HEK293T (cell line): ENCODE measurements around the gene FAM107B.

Source experiments
- BHLHE40 ChIP-seq: fragments of 450-650 bp; IDR thresholded peaks from 2 replicates; pipeline ENCODE4 v1.6.1; 2016; ENCODE audit warnings: mild to moderate bottlenecking, moderate library complexity, borderline replicate concordance
- ELF4 ChIP-seq: fragments of 450-650 bp; IDR thresholded peaks from 2 replicates; pipeline ENCODE4 v1.6.1; 2017; ENCODE audit warnings: antibody characterized with exemption
- FOXA1 ChIP-seq: fragments of 450-650 bp; IDR thresholded peaks from 2 replicates; pipeline ENCODE4 v1.6.1; 2016; ENCODE audit warnings: mild to moderate bottlenecking
- FOXM1 ChIP-seq: fragments of 450-650 bp; IDR thresholded peaks from 2 replicates; pipeline ENCODE4 v1.6.1; 2017; ENCODE audit warnings: mild to moderate bottlenecking, borderline replicate concordance
- HDGF ChIP-seq: fragments of 450-650 bp; IDR thresholded peaks from 2 replicates; pipeline ENCODE4 v1.6.1; 2017; ENCODE audit warnings: antibody characterized with exemption, borderline replicate concordance
- NFRKB ChIP-seq: fragments of 450-650 bp; IDR thresholded peaks from 2 replicates; pipeline ENCODE4 v1.6.1; 2016; ENCODE audit warnings: mild to moderate bottlenecking, moderate library complexity
- SP1 ChIP-seq: fragments of 450-650 bp; IDR thresholded peaks from 2 replicates; pipeline ENCODE4 v1.6.1; 2017
- SUZ12 ChIP-seq: fragments of 450-650 bp; IDR thresholded peaks from 2 replicates; pipeline ENCODE4 v1.6.1; 2016; ENCODE audit warnings: mild to moderate bottlenecking
- TARDBP ChIP-seq: fragments of 450-650 bp; IDR thresholded peaks from 2 replicates; pipeline ENCODE4 v1.6.1; 2016
- ZNF384 ChIP-seq: fragments of 450-650 bp; IDR thresholded peaks from 2 replicates; pipeline ENCODE4 v1.6.1; 2016

DNA sequence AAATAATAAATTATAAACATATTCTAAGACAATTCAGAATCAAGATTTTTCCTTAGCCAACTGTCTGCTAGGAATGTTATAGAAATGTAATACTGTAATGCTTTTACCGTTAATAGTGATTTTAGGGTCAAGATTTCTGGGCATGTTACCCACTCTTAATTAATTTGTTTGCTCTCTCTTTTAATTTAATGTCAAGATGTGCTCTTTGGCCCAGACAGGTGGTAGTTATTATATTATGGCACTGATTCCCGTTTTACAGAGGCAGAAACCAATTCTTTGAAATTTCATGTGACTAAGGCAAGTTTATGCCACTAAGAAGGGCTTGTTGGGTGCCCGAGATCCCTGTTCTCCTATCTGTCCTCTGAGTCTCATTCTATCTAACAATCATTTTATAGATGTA is 959 bp upstream of the FAM107B start:
- no peak for TF ChIP-seq ZNF384
- no peak for TF ChIP-seq HDGF
- no peak for TF ChIP-seq FOXM1
- no peak for TF ChIP-seq SUZ12
- no peak for TF ChIP-seq BHLHE40
- TF ChIP-seq TARDBP: no peak
- TF ChIP-seq ELF4: no peak
- no peak for TF ChIP-seq FOXA1
- no peak for TF ChIP-seq SP1
- TF ChIP-seq NFRKB: no peak
